HEK293T (cell line): ENCODE data around the gene TPP2.

Experiments used
- CTCF ChIA-PET: fragments of 350-600 bp; formaldehyde crosslinking; extraction: SDS; loops from one replicate; lab custom pipeline; 2021; ENCODE audit warnings: antibody characterized with exemption, inconsistent platforms; lab: Yijun Ruan, JAX
- POLR2A ChIA-PET: fragments of 350-600 bp; formaldehyde crosslinking; extraction: SDS; loops from one replicate; lab custom pipeline; 2020; ENCODE audit warnings: antibody characterized with exemption, inconsistent platforms; lab: Yijun Ruan, JAX
- DNase-seq: peaks from one replicate; pipeline ENCODE4 v3.0.0; 2012; ENCODE audit warnings: mixed read lengths; ENCODE audit errors: extremely low spot score
- ARNT ChIP-seq: fragments of 450-650 bp; IDR thresholded peaks from 2 replicates; pipeline ENCODE4 v1.6.1; 2017; ENCODE audit warnings: mild to moderate bottlenecking
- BHLHE40 ChIP-seq: fragments of 450-650 bp; IDR thresholded peaks from 2 replicates; pipeline ENCODE4 v1.6.1; 2016; ENCODE audit warnings: mild to moderate bottlenecking, moderate library complexity, borderline replicate concordance
- CTBP1 ChIP-seq: fragments of 450-650 bp; IDR thresholded peaks from 2 replicates; pipeline ENCODE4 v1.6.1; 2016; ENCODE audit warnings: borderline replicate concordance
- ELF4 ChIP-seq: fragments of 450-650 bp; IDR thresholded peaks from 2 replicates; pipeline ENCODE4 v1.6.1; 2017; ENCODE audit warnings: antibody characterized with exemption
- FOXA1 ChIP-seq: fragments of 450-650 bp; IDR thresholded peaks from 2 replicates; pipeline ENCODE4 v1.6.1; 2016; ENCODE audit warnings: mild to moderate bottlenecking
- FOXK2 ChIP-seq: fragments of 450-650 bp; IDR thresholded peaks from 2 replicates; pipeline ENCODE4 v1.6.1; 2016; ENCODE audit warnings: mild to moderate bottlenecking
- FOXM1 ChIP-seq: fragments of 450-650 bp; IDR thresholded peaks from 2 replicates; pipeline ENCODE4 v1.6.1; 2017; ENCODE audit warnings: mild to moderate bottlenecking, borderline replicate concordance
- HDGF ChIP-seq: fragments of 450-650 bp; IDR thresholded peaks from 2 replicates; pipeline ENCODE4 v1.6.1; 2017; ENCODE audit warnings: antibody characterized with exemption, borderline replicate concordance
- L3MBTL2 ChIP-seq: fragments of 450-650 bp; conservative IDR thresholded peaks from 2 replicates; pipeline ENCODE4 v1.6.1; 2016; ENCODE audit warnings: mild to moderate bottlenecking
- LEF1 ChIP-seq: fragments of 450-650 bp; IDR thresholded peaks from 2 replicates; pipeline ENCODE4 v1.6.1; 2017; ENCODE audit warnings: mild to moderate bottlenecking, borderline replicate concordance
- NFRKB ChIP-seq: fragments of 450-650 bp; IDR thresholded peaks from 2 replicates; pipeline ENCODE4 v1.6.1; 2016; ENCODE audit warnings: mild to moderate bottlenecking, moderate library complexity
- SP1 ChIP-seq: fragments of 450-650 bp; IDR thresholded peaks from 2 replicates; pipeline ENCODE4 v1.6.1; 2017
- SUZ12 ChIP-seq: fragments of 450-650 bp; IDR thresholded peaks from 2 replicates; pipeline ENCODE4 v1.6.1; 2016; ENCODE audit warnings: mild to moderate bottlenecking
- TARDBP ChIP-seq: fragments of 450-650 bp; IDR thresholded peaks from 2 replicates; pipeline ENCODE4 v1.6.1; 2016
- ZNF384 ChIP-seq: fragments of 450-650 bp; IDR thresholded peaks from 2 replicates; pipeline ENCODE4 v1.6.1; 2016
- TF ChIP-seq, protein P1 (sequence below): fragments of 450-650 bp; IDR thresholded peaks from 2 replicates; pipeline ENCODE4 v1.6.1; 2016

Gene TPP2

DNA sequence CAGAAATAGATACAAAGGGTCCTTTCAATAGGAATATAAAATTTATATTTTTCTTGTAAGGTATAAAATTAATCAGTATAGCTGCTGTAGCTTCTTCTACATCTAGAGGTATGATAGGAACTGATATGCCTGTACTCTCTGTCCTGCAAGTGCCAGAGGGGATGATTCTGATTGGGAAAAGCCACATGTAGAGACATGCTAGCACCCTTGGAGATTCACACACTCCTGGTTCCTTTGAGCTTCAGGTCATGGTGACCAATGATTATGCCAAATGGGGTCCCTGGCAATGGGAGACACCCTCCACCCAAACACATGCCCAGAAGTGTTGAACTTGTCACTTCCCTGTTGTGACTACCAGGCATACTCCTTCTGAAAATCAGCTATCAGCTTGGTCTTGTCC is 112.8 kb downstream of the TPP2 start:
- POLR2A ChIA-PET: no interaction called here
- CTCF ChIA-PET: no interaction called here
- TF ChIP-seq LEF1: no peak
- TF ChIP-seq L3MBTL2: no peak
- no peak for TF ChIP-seq ZNF384
- no peak for TF ChIP-seq SUZ12
- TF ChIP-seq BHLHE40: no peak
- TF ChIP-seq ARNT: no peak
- no peak for TF ChIP-seq NFRKB
- TF ChIP-seq TARDBP: no peak
- no peak for TF ChIP-seq FOXA1
- TF ChIP-seq, protein P1, sequence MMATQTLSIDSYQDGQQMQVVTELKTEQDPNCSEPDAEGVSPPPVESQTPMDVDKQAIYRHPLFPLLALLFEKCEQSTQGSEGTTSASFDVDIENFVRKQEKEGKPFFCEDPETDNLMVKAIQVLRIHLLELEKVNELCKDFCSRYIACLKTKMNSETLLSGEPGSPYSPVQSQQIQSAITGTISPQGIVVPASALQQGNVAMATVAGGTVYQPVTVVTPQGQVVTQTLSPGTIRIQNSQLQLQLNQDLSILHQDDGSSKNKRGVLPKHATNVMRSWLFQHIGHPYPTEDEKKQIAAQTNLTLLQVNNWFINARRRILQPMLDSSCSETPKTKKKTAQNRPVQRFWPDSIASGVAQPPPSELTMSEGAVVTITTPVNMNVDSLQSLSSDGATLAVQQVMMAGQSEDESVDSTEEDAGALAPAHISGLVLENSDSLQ: no peak
- TF ChIP-seq FOXM1: no peak
- no peak for TF ChIP-seq CTBP1
- TF ChIP-seq FOXK2: no peak
- TF ChIP-seq ELF4: no peak
- no peak for TF ChIP-seq HDGF
- TF ChIP-seq SP1: no peak
- no peak for DNase-seq

DNA sequence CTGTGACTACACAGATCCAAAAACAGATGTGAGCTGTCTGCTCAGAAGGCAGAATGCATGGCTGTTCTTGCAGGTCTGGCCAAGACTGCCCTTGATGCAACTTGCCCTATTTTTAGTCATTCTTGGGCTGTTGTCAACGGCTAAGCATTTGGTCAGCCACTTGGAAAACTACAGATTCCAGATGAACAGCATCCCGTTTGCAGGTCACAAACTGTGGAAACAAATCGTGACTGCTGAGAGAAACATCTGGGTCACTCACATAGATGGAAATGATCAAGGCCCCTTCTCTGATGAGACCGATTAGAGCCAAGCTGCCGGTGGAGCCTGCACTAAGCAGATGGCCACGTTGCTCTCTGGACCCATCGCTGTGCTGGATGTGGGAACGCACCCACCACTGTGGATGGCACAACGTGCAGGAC is 113.5 kb downstream of the TPP2 start:
- CTCF ChIA-PET: interaction anchor here (1.3 kb wide), 1 partner anchor 15 kb away, joined by 3 read pairs; no protein-coding TSS in a partner anchor
- TF ChIP-seq FOXA1 (no peak), FOXK2 (no peak), TARDBP (no peak), FOXM1 (no peak)
- no peak for DNase-seq
- POLR2A ChIA-PET: no interaction called here

DNA sequence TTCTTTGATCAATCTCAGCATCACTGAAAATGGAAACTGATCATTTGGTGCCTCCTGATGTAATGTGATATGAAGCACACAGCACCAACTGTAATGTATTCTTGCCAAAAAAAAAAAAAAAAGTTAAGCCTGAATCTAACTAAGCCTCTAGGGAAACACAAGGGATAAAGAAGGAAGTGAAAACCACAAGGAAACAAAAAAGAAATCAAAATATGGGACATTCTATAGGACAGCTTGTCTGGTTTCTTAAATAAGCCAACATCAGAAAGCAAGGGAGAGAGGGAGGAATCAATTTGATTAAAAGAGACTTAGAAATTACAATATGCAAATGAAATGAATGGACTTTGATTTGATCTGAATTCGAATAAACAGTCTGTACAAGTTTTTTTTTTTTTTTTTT is 118.7 kb downstream of the TPP2 start:
- DNase-seq: no peak
- ChIA-PET POLR2A (no interaction called here), CTCF (interaction anchor here (1.5 kb wide), 1 partner anchor 9 kb away, joined by 4 read pairs; no protein-coding TSS in a partner anchor)

DNA sequence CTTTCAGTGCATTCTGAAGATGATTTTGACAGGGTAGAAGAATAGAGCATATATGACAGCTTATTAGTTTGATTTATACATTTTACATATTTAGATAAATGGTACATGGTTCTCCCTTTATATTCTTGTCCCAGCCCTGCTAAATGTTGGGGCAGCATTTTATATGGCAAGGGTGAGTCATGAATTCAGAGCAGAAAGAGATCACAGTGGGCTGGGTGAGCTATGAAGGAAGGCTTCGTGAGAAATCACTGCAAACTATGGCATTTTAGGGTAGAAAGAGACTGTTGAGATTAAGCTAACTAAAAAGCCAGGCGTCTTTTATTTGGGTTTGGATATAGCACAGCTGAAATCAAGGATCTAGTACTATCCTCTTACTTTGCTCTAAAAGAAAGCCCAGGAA is 122.0 kb downstream of the TPP2 start:
- POLR2A ChIA-PET: no interaction called here
- TF ChIP-seq ARNT (no peak), L3MBTL2 (no peak), HDGF (no peak), SUZ12 (no peak), FOXK2 (no peak), ELF4 (no peak), NFRKB (no peak), BHLHE40 (no peak), ZNF384 (no peak), FOXM1 (no peak), SP1 (no peak)
- CTCF ChIA-PET: no interaction called here

More for the DNA sequence above, 118.7 kb downstream of the TPP2 start:
- TF ChIP-seq NFRKB: no peak
- TF ChIP-seq SUZ12: no peak
- no peak for TF ChIP-seq ELF4
- TF ChIP-seq ARNT: no peak
- no peak for TF ChIP-seq L3MBTL2
- no peak for TF ChIP-seq FOXA1
- TF ChIP-seq ZNF384: no peak
- no peak for TF ChIP-seq BHLHE40
- no peak for TF ChIP-seq CTBP1
- TF ChIP-seq SP1: no peak
- TF ChIP-seq HDGF: no peak
- TF ChIP-seq LEF1: no peak
- TF ChIP-seq FOXM1: no peak
- TF ChIP-seq TARDBP: no peak
- no peak for TF ChIP-seq FOXK2
- TF ChIP-seq, protein P1: no peak

DNA sequence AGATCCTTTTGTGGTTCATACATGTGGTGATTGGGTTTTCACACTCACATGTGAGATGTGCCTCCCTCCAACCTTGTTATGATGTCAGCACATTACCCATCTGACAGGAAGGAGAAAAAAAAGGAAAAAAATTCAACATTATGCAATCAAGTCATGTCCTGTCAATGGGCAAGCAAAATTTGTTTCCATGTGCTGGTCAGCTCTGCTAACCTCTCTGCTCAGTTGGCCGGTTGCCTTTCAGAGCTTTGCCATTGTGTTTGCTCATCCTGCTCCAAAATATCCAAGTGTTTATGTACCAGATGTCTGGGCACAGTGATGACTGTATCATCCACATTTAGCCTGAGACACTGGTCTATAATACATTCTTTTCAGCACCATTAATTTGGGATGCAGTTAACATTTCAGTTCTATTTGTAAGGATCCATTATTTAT is 125.0 kb downstream of the TPP2 start:
- DNase-seq: no peak
- TF ChIP-seq ELF4 (no peak), L3MBTL2 (no peak), SUZ12 (no peak), FOXM1 (no peak), FOXK2 (no peak), ZNF384 (no peak), ARNT (no peak), NFRKB (no peak), SP1 (no peak), TARDBP (no peak)
- ChIA-PET CTCF (interaction anchor here (0.6 kb wide), 1 partner anchor 1645 kb away, joined by 3 read pairs; no protein-coding TSS in a partner anchor), POLR2A (no interaction called here)

More for the DNA sequence above, 122.0 kb downstream of the TPP2 start:
- DNase-seq: no peak

DNA sequence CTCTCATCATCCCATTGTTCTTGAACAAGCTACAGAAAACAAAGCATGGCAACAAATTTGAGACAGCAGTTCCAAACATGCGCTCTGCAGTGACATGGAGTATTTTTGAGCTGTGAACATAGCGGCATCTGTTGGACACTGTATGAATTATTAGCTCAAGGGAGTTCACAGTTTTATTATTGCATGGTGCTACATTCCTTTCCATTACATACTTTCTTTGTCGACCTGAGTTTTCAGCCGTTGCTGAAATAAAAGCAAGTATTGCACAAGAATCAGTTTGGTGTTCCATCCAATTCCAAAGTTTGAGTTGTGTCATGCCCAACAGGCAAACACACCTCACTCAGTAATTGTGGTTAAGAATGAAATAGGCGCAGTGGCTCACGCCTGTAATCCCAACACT is 128.1 kb downstream of the TPP2 start:
- ChIA-PET CTCF (interaction anchor here (0.5 to 1.7 kb wide), 12 partner anchors 10 to 169 kb away, joined by 3 to 17 read pairs (median 4); partner anchors contain the start of gene TPP2), POLR2A (interaction anchor here (0.7 to 1.4 kb wide), 3 partner anchors 128 to 133 kb away, joined by 3 to 4 read pairs (median 3); partner anchors contain the start of gene TPP2)
- TF ChIP-seq CTBP1 (no peak), ELF4 (no peak), SP1 (no peak), FOXK2 (no peak), BHLHE40 (no peak), FOXA1 (no peak), ZNF384 (no peak), ARNT (no peak)
- TF ChIP-seq, protein P1: no peak
- peak; percentile 25 for DNase-seq
